ENCODE results near the gene RNF125.

The RNF125 gene

GRCh38 chr18:32091325-32091723 lies 72.7 kb downstream of the RNF125 start:
- Histone ChIP-seq H3K36me3 (ENCODE audit: insufficient read depth, low read length) (no peaks in the 10 kb centered on the region), H3K79me2 (ENCODE audit: control insufficient read depth, insufficient read depth, low read length, unreplicated experiment) (peaks cover 37% of the 10 kb centered on the region), H3K4me1 (ENCODE audit: control insufficient read depth, insufficient read depth, low read length, unreplicated experiment) (peaks cover 20% of the 10 kb centered on the region), H2AFZ (ENCODE audit: low read length, unreplicated experiment) (peak overlapping the region; percentile 49), H3K27ac (ENCODE audit: low read depth, low read length) (peak overlapping the region; percentile 91), H3K27me3 (ENCODE audit: insufficient read depth, low read length) (no peaks in the 10 kb centered on the region), H3K4me3 (ENCODE audit: low read depth, low read length) (peak overlapping the region; percentile 78)

- Histone ChIP-seq H2AFZ (ENCODE audit: low read length, unreplicated experiment) (peak within 1 kb of the TSS; percentile 84), H3K36me3 (ENCODE audit: insufficient read depth, low read length) (0 out of 2 replicates have a peak, but pooled peaks cover 4% of the 10 kb centered on the region), H3K4me1 (ENCODE audit: control insufficient read depth, insufficient read depth, low read length, unreplicated experiment) (peaks cover 18% of the 10 kb centered on the region), H3K4me3 (ENCODE audit: low read depth, low read length) (peak within 1 kb of the TSS; percentile 78), H3K79me2 (ENCODE audit: control insufficient read depth, insufficient read depth, low read length, unreplicated experiment) (peaks cover 43% of the 10 kb centered on the region), H3K27me3 (ENCODE audit: insufficient read depth, low read length) (no peaks in the 10 kb centered on the region), H3K27ac (ENCODE audit: low read depth, low read length) (peak within 1 kb of the TSS; percentile 91)
Measured at GRCh38 chr18:32091724-32092421, 73.2 kb downstream of the RNF125 start, which contains the start of gene RNF138. Gene RNF138, plus strand, starts transcription at chr18:32091874. Its CDS starts 903 bp downstream, at chr18:32092777.

- H3K4me1 ChIP-seq (ENCODE audit: control insufficient read depth, insufficient read depth, low read length, unreplicated experiment): peaks cover 12% of the 10 kb centered on the region
- H3K27ac ChIP-seq (ENCODE audit: low read depth, low read length): peak overlapping the region; percentile 91
- peaks cover 50% of the 10 kb centered on the region for H3K79me2 ChIP-seq (ENCODE audit: control insufficient read depth, insufficient read depth, low read length, unreplicated experiment)
Measured at GRCh38 chr18:32092422-32093101, 73.9 kb downstream of the RNF125 start.

GRCh38 chr18:32093102-32093511 lies 74.5 kb downstream of the RNF125 start:
- peaks cover 12% of the 10 kb centered on the region for H3K4me1 ChIP-seq (ENCODE audit: control insufficient read depth, insufficient read depth, low read length, unreplicated experiment)
- H3K27ac ChIP-seq (ENCODE audit: low read depth, low read length): peak overlapping the region; percentile 81
- H3K4me3 ChIP-seq (ENCODE audit: low read depth, low read length): peak overlapping the region; percentile 78
- H3K79me2 ChIP-seq (ENCODE audit: control insufficient read depth, insufficient read depth, low read length, unreplicated experiment): peaks cover 55% of the 10 kb centered on the region
- peaks cover 7% of the 10 kb centered on the region; the same call in 1 of the 2 replicates for H3K36me3 ChIP-seq (ENCODE audit: insufficient read depth, low read length)
- H3K27me3 ChIP-seq (ENCODE audit: insufficient read depth, low read length): no peaks in the 10 kb centered on the region
- peak overlapping the region; percentile 21 for H2AFZ ChIP-seq (ENCODE audit: low read length, unreplicated experiment)

More at GRCh38 chr18:32092422-32093101, 73.9 kb downstream of the RNF125 start:
- Histone ChIP-seq H3K27me3 (ENCODE audit: insufficient read depth, low read length) (no peaks in the 10 kb centered on the region), H3K36me3 (ENCODE audit: insufficient read depth, low read length) (peaks cover 7% of the 10 kb centered on the region; the same call in 1 of the 2 replicates), H3K4me3 (ENCODE audit: low read depth, low read length) (peak overlapping the region; percentile 78), H2AFZ (ENCODE audit: low read length, unreplicated experiment) (peak overlapping the region; percentile 21)

GRCh38 chr18:32093523-32093922 lies 74.9 kb downstream of the RNF125 start:
- Histone ChIP-seq H3K27me3 (ENCODE audit: insufficient read depth, low read length) (no peaks in the 10 kb centered on the region), H2AFZ (ENCODE audit: low read length, unreplicated experiment) (no peak overlapping the region), H3K27ac (ENCODE audit: low read depth, low read length) (peak overlapping the region; percentile 81), H3K36me3 (ENCODE audit: insufficient read depth, low read length) (peaks cover 7% of the 10 kb centered on the region; the same call in 1 of the 2 replicates), H3K4me1 (ENCODE audit: control insufficient read depth, insufficient read depth, low read length, unreplicated experiment) (peaks cover 12% of the 10 kb centered on the region), H3K4me3 (ENCODE audit: low read depth, low read length) (peak overlapping the region; percentile 78), H3K79me2 (ENCODE audit: control insufficient read depth, insufficient read depth, low read length, unreplicated experiment) (peaks cover 58% of the 10 kb centered on the region)

- peaks cover 74% of the 10 kb centered on the region for H3K79me2 ChIP-seq (ENCODE audit: control insufficient read depth, insufficient read depth, low read length, unreplicated experiment)
- H3K36me3 ChIP-seq (ENCODE audit: insufficient read depth, low read length): peaks cover 7% of the 10 kb centered on the region; the same call in 1 of the 2 replicates
- H3K4me1 ChIP-seq (ENCODE audit: control insufficient read depth, insufficient read depth, low read length, unreplicated experiment): peaks cover 12% of the 10 kb centered on the region
- H2AFZ ChIP-seq (ENCODE audit: low read length, unreplicated experiment): no peak overlapping the region
- H3K4me3 ChIP-seq (ENCODE audit: low read depth, low read length): no peak overlapping the region
- H3K27me3 ChIP-seq (ENCODE audit: insufficient read depth, low read length): no peaks in the 10 kb centered on the region
- no peak overlapping the region for H3K27ac ChIP-seq (ENCODE audit: low read depth, low read length)
Measured at GRCh38 chr18:32095192-32095899, 76.7 kb downstream of the RNF125 start.

GRCh38 chr18:32095900-32096229 lies 77.2 kb downstream of the RNF125 start:
- no peak overlapping the region for H3K27ac ChIP-seq (ENCODE audit: low read depth, low read length)
- no peak overlapping the region for H2AFZ ChIP-seq (ENCODE audit: low read length, unreplicated experiment)
- H3K4me3 ChIP-seq (ENCODE audit: low read depth, low read length): no peak overlapping the region
- peaks cover 7% of the 10 kb centered on the region; the same call in 1 of the 2 replicates for H3K36me3 ChIP-seq (ENCODE audit: insufficient read depth, low read length)
- peaks cover 12% of the 10 kb centered on the region for H3K4me1 ChIP-seq (ENCODE audit: control insufficient read depth, insufficient read depth, low read length, unreplicated experiment)
- H3K27me3 ChIP-seq (ENCODE audit: insufficient read depth, low read length): no peaks in the 10 kb centered on the region
- peaks cover 78% of the 10 kb centered on the region for H3K79me2 ChIP-seq (ENCODE audit: control insufficient read depth, insufficient read depth, low read length, unreplicated experiment)

GRCh38 chr18:32096946-32097345 lies 78.3 kb downstream of the RNF125 start:
- peaks cover 89% of the 10 kb centered on the region for H3K79me2 ChIP-seq (ENCODE audit: control insufficient read depth, insufficient read depth, low read length, unreplicated experiment)
- no peaks in the 10 kb centered on the region for H3K27me3 ChIP-seq (ENCODE audit: insufficient read depth, low read length)
- no peak overlapping the region for H3K4me3 ChIP-seq (ENCODE audit: low read depth, low read length)
- no peak overlapping the region for H3K27ac ChIP-seq (ENCODE audit: low read depth, low read length)
- H3K4me1 ChIP-seq (ENCODE audit: control insufficient read depth, insufficient read depth, low read length, unreplicated experiment): peaks cover 12% of the 10 kb centered on the region
- H2AFZ ChIP-seq (ENCODE audit: low read length, unreplicated experiment): no peak overlapping the region
- H3K36me3 ChIP-seq (ENCODE audit: insufficient read depth, low read length): peaks cover 7% of the 10 kb centered on the region; the same call in 1 of the 2 replicates

GRCh38 chr18:32104516-32104915 lies 85.9 kb downstream of the RNF125 start:
- Histone ChIP-seq H3K4me1 (ENCODE audit: control insufficient read depth, insufficient read depth, low read length, unreplicated experiment) (no peaks in the 10 kb centered on the region), H3K36me3 (ENCODE audit: insufficient read depth, low read length) (0 out of 2 replicates have a peak, but pooled peaks cover 2% of the 10 kb centered on the region), H3K79me2 (ENCODE audit: control insufficient read depth, insufficient read depth, low read length, unreplicated experiment) (peaks cover 83% of the 10 kb centered on the region), H3K27ac (ENCODE audit: low read depth, low read length) (no peak overlapping the region), H3K27me3 (ENCODE audit: insufficient read depth, low read length) (no peaks in the 10 kb centered on the region), H2AFZ (ENCODE audit: low read length, unreplicated experiment) (no peak overlapping the region), H3K4me3 (ENCODE audit: low read depth, low read length) (no peak overlapping the region)

- Histone ChIP-seq H2AFZ (ENCODE audit: low read length, unreplicated experiment) (no peak overlapping the region), H3K27me3 (ENCODE audit: insufficient read depth, low read length) (no peaks in the 10 kb centered on the region), H3K36me3 (ENCODE audit: insufficient read depth, low read length) (0 out of 2 replicates have a peak, but pooled peaks cover 2% of the 10 kb centered on the region), H3K79me2 (ENCODE audit: control insufficient read depth, insufficient read depth, low read length, unreplicated experiment) (peaks cover 87% of the 10 kb centered on the region), H3K4me3 (ENCODE audit: low read depth, low read length) (no peak overlapping the region), H3K27ac (ENCODE audit: low read depth, low read length) (no peak overlapping the region), H3K4me1 (ENCODE audit: control insufficient read depth, insufficient read depth, low read length, unreplicated experiment) (no peaks in the 10 kb centered on the region)
Measured at GRCh38 chr18:32110005-32110404, 91.4 kb downstream of the RNF125 start.

Measured in ACC112 (cell line).